HG03460 (cell line): ENCODE results near the gene GGA2.
"Not testable (repeated sequence)": the region's sequence is repeated elsewhere in the genome, so short reads cannot be mapped to it uniquely, and the experiment has no call there.

Experiments
- ATAC-seq: cut with Tn5 transposase; IDR thresholded peaks from one replicate; pipeline ENCODE4 v1.9.1; 2021; ENCODE audit not compliant: unreplicated experiment

GGA2 gene

DNA sequence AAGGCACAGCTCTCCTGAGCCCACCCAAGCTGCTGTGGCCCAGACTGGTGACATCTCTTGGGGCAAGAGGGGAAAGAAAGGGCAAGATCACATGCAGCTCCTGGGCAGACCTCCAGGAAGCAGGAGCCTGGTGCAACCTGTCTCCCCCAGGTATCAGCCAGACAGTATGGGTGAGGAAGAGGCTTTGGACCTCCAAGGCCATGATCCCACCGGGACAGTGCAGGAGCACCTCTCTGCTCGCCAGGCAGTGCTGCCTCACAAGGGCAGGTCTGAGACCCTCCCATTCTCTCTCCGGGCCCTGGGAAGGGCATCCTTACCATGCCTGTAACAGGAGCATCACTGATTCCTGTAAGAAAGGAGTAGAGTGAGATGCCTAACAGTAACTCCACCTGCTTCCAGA, 31.7 kb downstream of the GGA2 start:
- ATAC-seq = no peak

DNA sequence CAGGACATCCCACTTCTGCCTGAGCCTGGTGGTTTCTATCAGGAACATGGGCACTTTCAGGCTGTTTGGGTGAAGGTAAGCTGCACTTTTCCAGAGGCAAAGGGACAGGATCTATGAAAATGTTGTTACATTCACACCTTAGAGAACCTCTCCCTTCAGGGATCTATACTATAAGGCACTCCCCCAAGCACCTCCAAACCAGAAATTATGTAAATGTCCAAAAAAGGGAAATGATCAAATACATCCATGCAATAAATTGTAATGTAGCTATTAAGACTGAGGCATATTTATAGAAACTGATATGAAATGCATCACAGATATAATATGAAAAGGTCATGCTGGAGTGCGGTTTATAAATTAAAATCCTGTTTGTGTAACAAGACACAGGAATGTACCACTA, 34.0 kb downstream of the GGA2 start:
- no peak for ATAC-seq

DNA sequence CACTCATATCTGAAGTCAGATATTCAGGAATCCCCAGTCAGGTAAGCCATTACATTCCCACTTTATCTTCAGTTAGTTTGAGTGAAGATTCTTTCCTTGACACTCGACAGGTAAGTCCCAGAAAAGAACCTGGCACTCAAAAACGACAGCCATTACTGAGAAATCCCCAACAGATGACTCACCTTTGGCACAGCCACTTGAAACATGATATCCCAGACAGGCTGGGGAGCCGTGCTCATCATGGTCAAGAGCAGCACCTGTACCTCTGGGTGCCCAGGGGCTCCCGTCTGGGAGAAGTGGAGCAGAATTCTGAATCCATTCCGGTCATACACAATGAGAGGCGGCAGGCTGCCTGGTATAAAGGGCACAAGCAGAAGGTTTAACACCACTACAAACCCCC, 40.5 kb downstream of the GGA2 start:
- ATAC-seq = no peak

DNA sequence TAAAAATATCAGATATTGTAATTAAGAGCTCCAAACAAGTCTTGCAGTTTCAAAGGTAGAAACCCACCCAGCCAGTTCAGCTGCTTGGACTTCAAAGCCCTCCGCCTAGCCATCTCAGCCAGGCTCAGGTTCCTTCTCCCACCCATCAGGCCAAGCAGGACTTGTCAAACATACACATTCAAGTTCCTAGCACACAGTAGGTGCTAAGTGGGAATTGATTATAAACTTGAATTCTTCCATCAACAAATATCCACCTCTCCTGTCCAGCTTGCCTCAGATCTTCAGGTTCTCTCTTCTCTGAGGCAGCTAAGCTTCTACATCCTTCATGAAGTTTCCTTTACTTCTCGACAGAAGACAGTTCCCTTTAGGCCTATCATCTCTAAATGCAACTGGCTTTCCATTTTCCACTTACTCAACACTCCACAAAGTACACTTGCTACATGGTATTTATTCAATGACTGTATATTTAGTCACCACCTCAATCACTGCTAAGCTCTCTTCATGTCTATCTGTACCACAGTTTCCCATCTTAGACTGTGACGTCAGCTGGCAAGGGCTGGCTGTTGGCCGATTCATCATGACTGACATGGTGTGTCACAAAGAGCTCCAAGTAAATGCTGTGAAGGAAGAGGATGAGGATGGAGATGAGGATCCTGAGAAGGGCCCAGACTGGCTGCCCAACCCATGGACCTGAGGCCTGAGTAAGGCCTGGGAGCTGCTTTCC, 44.0 kb downstream of the GGA2 start:
- ATAC-seq = no peak

DNA sequence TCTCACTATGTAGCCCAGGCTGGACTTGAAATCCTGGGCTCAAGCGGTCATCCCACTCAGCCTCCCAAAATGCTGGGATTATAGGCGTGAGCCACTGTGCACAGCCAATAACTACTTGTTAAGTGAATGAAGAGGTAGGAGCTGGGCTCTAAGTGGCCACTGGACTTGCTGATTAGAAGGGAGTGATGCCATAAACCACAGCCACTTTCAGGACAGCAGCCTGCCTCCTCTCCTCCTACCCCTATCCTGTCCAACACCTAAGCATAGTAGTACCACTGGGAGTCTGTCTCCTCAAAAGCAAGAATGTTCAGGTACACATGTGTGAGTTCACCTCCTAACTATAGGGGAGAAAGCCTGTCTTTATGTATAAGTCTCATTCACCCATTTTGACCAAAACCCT, 45.1 kb downstream of the GGA2 start:
- ATAC-seq = no peak

DNA sequence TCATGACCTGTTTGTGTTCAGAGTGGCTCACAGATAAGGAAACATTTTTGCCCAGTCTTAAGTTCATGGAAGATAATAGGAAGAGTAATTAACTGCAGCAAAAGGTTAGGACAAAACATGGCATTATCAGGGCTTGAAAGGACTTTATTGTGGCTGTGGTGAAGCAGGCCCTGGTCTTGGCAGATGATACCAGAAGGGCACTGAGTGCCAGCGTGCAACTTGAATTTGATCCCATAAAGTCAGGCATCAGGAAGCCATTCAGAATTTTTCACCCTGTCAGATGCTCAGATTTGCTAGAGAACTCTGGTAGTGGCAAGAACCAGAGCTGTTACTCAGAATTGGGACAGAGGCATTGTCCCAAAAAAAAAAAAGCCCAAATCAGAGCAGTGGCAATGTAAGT, 46.1 kb downstream of the GGA2 start:
- ATAC-seq = no peak

DNA sequence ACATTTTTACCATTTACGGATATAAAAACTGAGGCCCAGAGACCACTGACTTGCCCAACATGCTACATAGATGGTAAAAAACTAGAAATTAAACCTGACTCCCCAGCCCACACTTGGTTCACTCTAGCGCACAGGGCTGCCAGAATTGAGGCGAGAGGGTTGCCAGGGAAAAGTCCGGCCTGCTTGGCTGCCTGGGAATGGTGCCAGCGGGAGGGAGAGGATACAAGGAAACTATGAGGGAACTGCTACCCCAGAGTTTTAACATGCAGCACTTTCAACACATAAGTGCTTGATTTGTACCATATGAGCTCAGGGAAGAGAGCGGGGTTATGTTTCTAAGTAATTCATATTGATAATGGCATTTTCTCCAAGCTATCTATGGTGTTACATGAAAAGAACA, 47.3 kb downstream of the GGA2 start:
- ATAC-seq = not testable (repeated sequence)

DNA sequence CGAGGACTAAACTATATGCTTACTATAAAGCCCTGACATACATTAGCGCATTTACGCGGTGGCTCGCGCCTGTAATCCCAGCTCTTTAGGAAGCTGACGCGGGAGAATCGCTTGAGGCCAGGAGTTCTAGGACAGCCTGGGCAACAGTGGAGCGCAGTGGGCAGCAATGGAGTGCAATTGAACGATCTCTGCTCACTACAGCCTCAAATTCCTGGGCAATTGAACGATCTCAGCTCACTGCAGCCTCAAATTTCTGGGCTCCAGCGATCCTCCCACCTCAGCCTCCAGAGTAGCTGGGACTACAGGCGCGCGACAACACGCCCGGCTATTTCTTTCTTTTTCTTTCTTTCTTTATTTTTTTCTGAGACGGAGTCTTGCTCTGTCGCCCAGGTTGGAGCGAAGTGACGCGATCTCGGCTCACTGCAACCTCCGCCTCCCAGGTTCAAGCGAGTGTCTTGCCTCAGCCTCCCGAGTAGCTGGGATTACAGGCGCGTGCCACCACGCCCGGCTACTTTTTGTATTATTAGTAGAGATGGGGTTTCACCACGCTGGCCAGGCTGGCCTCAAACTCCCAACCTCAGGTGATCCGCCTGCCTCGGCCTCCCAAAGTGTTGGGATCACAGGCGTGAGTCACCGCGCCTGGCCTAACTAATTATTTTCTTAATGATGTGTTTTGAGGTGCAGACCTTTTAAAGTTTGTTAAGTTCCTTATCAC, 56.8 kb downstream of the GGA2 start:
- peak; percentile 26 for ATAC-seq

DNA sequence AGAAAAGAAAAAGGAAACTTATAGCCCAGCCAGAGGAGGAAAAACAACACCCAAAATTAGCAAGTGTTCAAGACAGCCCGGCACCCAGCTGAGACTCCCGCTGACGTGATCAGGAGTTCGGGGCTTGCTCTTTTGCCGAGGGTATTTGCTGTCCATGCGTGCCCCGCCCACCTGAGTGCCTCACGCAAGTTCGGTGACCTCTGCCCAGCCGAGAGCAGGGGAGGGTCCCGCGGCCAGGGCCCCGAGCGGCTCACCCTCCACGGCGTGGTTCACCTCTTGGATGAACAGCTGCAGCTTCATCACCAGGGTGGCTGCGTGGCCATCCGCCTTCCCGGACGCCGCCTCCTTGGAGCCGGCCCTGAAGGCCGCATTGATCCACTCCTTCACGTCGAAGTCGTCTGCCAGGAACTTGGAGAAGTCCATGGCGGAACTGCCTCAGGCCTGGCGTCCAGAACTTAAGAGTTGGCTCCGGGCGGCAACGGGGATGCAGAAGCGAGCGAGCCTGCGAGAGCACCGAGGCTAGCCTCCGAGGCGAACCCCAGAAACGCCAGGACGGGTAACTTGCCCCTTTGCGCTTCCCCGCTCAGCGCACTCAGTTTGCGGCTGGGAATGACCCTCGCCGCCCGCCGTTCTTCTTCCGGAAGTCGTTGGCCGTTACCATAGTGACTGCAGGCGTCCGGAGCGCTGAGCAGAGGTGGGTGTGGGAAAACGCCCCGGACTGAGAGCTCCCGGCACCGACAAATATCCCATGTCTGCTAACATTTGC, 57.5 kb downstream of the GGA2 start, which contains the start of gene COG7:
Gene COG7 (minus strand): TSS at position 618 of the 766 bp plus-strand sequence. CDS start 195 bp downstream, at position 423.
- ATAC-seq = peak; percentile 85

DNA sequence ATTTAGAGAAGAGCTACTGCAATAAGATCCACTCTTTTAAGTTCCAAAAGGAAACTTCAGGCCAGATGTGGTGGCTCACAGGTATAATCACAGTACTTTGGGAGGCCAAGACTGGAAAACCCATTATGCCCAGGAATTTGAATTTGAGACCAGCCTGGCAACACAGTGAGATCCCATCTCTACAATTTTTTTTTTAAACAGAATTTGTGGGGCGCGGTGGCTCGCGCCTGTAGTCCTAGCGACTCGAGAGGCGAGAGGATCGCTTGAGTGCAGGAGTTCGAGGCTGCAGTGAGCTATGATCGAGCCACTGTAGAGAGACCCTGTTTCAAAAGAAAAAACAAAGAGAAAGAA, 58.1 kb downstream of the GGA2 start:
- ATAC-seq = no peak

DNA sequence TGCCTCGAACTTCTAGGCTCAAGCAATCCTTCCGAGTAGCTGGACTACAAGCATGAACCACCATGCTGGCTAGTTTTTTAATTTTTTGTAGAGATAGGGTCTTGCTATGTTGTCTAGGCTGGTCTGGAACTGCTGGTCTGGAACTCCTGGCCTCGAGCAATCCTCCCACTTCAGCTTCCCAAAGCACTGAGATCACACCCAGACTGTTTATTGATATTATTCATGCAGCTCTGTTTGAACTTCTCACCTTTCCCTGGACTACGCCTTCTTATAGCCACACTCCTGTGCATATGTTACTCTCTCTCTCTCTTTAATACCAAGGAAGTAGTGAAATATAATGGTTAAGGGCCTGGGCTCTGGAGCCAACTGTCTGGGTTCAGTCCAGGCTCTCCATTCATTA, 61.9 kb downstream of the GGA2 start:
- ATAC-seq = no peak

DNA sequence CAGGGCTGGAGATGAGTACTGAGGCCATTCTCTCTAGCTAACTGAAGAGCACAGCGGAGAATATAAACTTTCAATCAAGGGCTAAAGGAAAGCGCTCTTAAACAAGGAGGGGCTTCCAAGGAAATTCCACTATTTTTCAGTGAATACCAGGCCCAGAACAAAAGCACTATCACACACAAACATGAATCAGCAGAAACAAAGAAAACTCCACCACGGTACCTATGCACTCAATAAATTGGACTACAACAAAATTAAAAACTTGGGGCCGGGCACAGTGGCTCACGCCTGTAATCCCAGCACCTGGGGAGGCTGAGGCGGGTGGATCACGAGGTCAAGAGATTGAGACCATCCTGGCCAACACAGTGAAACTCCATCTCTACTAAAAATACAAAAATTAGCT, 72.8 kb downstream of the GGA2 start:
- ATAC-seq = not testable (repeated sequence)

DNA sequence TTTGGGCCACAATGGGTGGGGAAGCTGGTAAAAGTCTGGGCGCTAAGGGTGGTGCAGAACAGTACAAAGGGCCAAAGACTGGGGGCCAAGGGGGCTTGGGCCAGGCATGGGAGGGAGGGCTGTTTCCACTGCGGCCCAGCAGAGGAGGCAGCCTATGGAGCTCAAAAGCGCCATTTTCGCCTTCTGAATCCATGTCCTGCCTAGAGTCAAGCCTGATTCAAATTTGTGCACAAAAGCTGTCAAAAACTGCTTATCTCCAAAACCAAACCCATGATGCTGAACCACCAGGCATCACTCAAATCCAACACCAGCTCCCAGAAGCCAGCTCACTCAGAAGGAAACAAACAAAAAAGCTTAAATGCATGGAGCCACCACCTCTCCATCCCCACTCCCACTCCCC, 73.3 kb downstream of the GGA2 start:
- ATAC-seq = no peak

DNA sequence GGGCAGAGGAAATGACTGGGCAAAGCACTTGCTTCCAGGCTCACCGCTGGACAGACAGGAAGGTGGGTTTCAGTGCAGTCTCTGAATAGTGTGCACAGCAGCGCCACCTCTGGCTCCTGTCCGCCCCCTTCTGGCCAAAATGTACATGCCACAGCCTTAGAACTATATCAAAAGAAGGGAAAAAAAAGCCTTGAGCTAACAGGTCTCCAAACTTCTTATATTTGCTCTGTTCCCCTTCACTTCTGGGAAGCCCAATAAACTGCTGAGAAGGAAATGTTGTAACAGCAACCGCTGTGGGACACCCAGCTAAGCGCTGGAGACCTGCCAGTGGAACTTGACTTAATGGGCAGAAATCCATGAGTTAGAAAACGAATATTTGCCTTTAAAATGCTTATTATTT, 74.8 kb downstream of the GGA2 start:
- no peak for ATAC-seq

DNA sequence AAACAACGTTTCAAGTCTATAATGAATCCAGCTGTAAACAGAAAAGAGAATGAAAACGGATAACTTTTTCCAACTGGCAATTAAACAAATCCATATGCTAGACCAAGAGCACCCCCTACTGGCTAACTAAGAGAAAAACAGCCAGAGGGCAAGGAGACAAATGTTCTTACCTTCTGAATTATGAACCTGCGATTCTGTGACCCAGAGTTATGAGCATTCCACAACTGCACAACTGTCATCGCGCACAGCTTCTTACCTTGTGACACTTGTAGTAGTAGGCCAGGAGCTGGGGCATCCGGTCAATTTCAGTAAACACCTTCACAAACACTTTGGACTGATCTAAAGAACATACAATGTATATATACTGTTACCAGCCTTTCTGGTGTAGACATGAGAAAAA, 75.9 kb downstream of the GGA2 start:
- no peak for ATAC-seq

DNA sequence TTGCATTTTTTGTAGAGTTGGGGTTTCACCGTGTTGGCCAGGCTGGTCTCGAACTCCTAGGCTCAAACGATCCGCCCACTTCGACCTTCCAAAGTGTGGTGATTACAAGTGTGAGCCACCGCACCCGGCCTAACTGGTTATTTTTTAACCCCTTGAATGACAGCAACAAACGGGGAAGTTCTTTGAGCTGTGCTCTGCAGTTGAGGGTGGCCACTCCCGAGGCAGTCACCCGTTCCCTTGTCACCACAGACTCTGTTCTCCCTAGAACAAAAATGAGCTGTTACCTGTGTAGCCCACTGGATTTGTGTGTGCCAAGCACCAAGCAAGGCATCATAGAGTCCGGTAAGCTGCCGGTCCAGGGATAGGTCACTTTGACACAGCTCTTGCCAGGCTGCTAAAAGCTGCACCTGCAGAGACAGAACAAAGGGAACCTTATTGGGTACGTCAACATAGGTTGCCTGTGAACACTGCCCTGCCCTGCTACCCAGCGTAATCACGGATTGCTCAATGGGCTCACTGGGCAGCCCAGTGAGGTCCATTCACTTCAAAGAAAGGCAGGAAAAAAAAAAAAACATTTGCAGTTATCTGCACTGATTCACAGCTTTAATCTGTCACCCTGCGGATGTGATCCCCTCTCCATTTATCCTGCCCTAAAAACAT, 76.9 kb downstream of the GGA2 start:
- no peak for ATAC-seq

DNA sequence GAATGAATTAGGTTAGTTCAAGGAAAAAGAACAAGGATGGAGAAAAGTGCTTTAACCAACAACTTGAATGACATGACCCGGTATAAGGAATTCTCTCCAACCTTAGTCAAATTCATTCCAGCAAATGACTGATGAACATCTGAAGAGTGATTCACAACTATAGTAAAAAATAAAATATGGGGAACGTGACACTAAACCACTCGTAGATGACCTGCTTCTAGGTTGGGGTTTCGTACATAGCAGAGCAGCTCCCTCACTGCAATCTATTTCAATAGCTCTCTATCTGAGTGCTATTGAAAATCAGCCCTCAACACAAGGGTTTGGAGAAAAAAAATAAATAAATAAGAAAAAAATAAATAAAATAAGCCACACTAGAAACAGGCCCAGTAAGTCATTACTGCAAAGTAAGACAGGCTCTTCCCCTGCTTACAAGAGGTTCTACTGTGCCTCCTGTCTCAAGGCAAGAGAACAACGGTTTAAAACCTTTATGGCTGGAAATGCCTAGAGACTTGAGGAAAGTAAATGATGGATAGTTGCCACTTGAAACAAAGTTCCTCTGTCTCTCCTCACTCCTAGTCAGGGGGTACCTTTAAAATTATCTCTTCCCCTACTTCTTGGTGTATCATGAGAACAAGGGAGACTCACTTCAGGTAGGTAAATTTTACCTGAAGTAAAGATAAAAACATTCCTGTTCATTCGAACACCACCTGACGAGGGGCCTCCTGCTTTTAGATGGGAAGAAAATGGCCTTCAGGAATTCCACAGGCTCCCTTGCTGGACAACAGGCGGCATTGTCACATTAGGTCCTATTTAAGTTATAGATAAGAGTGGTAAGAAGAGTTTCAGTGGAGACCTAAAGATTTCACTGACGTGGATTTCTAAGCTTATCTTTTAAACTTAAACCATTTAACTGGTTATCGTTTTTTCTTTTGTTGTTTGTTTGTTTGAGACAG, 77.8 kb downstream of the GGA2 start:
- no peak for ATAC-seq

DNA sequence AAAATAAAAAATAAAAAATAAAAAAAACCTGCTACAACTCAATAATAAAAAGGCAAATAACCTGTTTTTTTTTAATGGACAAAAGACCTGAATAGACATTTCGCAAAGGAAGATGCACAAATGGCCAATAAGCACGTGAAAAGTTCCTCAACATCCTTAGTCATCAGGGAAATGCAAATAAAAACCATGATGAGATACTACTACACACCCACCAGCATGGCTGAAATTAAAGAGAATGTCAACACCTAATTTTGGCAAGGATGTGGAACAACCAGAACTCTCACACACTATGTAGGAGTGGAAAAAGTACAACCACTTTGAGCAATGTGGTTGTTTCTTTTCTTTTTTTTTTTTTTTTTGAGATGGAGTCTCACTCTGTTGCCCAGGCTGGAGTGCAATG, 81.9 kb downstream of the GGA2 start:
- no peak for ATAC-seq

DNA sequence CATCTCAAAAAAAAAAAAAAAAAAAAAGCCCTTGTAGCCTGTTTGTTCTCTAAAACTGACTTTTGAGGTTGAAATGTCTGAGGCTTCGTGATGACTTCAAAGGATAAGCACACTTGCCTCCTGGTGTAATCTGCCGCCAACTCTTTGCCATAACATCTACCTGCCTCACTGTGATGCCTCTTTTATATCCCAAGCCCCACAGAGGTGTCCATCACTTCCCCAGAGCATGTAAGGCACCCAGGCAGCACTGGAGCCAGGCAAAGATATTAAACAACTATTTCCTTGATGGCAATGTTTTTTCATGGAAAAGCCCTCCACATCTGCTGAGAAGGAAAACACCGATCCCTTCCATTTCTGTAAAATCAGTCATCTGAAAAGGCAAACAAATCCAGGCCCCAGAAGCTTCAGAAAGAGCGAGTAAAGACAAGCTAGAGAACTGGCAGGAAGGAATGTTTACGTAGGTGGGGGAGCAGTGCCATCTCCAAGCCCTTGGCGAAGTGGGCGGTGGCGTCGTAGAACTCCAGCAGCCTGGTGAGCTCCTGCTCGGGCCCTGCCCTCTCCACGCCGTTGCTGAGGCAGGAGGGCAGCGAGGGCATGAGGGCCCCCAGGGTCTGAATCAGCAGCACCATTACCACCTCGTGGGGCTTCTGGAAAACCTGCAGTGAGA, 85.9 kb downstream of the GGA2 start:
- ATAC-seq = no peak
